Stimulated activated CD8-positive, alpha-beta memory T cell treated with anti-CD3 and anti-CD28 coated beads, Interleukin-4, amount 100 ng/mL, for 1 hour (primary cell): Measurements from ENCODE around the gene RHEBL1.

Experiments
- DNase-seq, 2 donors: peaks; one replicate each; pipeline ENCODE4 v3.0.0-alpha.2; 2020; ENCODE audit warnings: low read depth in 2 of 2, low spot score in 1 of 2

The RHEBL1 gene

GRCh38 chr12:49037947-49038237, 31.9 kb downstream of the RHEBL1 start:
- no peak for DNase-seq

- no peak for DNase-seq
These were observed 32.5 kb downstream of the RHEBL1 start for GRCh38 chr12:49037111-49037946.

- no peak for DNase-seq
These were observed 33.8 kb downstream of the RHEBL1 start for GRCh38 chr12:49036029-49036428.

GRCh38 chr12:49034286-49034622, 35.5 kb downstream of the RHEBL1 start:
- no peak for DNase-seq

- DNase-seq = no peak
These were observed 36.0 kb downstream of the RHEBL1 start for GRCh38 chr12:49033611-49034285.

GRCh38 chr12:49032679-49033447, 36.9 kb downstream of the RHEBL1 start:
- DNase-seq = no peak

GRCh38 chr12:49032276-49032675, 37.5 kb downstream of the RHEBL1 start:
- DNase-seq = no peak

- no peak for DNase-seq
These were observed 38.1 kb downstream of the RHEBL1 start for GRCh38 chr12:49031573-49032161.

- DNase-seq = no peak
These were observed 38.8 kb downstream of the RHEBL1 start for GRCh38 chr12:49030714-49031572.

- DNase-seq = no peak
These were observed 39.7 kb downstream of the RHEBL1 start for GRCh38 chr12:49030119-49030518.

- no peak for DNase-seq
These were observed 41.0 kb downstream of the RHEBL1 start for GRCh38 chr12:49028666-49029275.

- no peak for DNase-seq
These were observed 41.8 kb downstream of the RHEBL1 start for GRCh38 chr12:49027846-49028555.

GRCh38 chr12:49026678-49027480, 42.9 kb downstream of the RHEBL1 start:
- no peak for DNase-seq

- DNase-seq = no peak
These were observed 43.7 kb downstream of the RHEBL1 start for GRCh38 chr12:49026101-49026500.

- DNase-seq = no peak
These were observed 44.3 kb downstream of the RHEBL1 start for GRCh38 chr12:49025463-49025862.

GRCh38 chr12:49024543-49024942, 45.2 kb downstream of the RHEBL1 start:
- no peak for DNase-seq

GRCh38 chr12:49023812-49024211, 46.0 kb downstream of the RHEBL1 start:
- no peak for DNase-seq

GRCh38 chr12:49022558-49023178, 47.1 kb downstream of the RHEBL1 start:
- no peak for DNase-seq
